ENCODE data around the gene FAM25A.

FAM25A gene

GRCh38 chr10:87059401-87059800, 39.3 kb downstream of the FAM25A start:
- Histone ChIP-seq H3K79me1 (ENCODE audit: low read length) (no peaks in the 10 kb centered on the region), H2BK5ac (ENCODE audit: low read depth, low read length, poor library complexity) (no peak overlapping the region), H4K8ac (ENCODE audit: low read depth, low read length) (no peak overlapping the region), H2AK5ac (ENCODE audit: low read length) (no peak overlapping the region), H3K4me2 (ENCODE audit: low read length) (no peak overlapping the region), H3K18ac (ENCODE audit: low read length) (no peak overlapping the region), H3K4ac (ENCODE audit: low read depth, low read length) (no peak overlapping the region), H3K4me3 (ENCODE audit: low read depth, low read length) (no peak overlapping the region), H4K12ac (ENCODE audit: low read depth, low read length) (no peak overlapping the region), H3K9ac (ENCODE audit: low read length) (no peak overlapping the region), H3K36me3 (ENCODE audit: control insufficient read depth in 1 of 2, insufficient read depth in 2 of 2, low read length in 2 of 2) (peaks cover 17 to 18% of the 10 kb centered on the region in 2 experiments), H3K9me3 (ENCODE audit: insufficient read depth, low read depth, low read length) (no peaks in the 10 kb centered on the region), H3K14ac (ENCODE audit: low read length) (no peak overlapping the region), H2BK12ac (ENCODE audit: low read length) (no peak overlapping the region), H3K27me3 (ENCODE audit: insufficient read depth, low read length) (no peaks in the 10 kb centered on the region), H3K23ac (ENCODE audit: low read length) (no peak overlapping the region), H3K79me2 (ENCODE audit: control insufficient read depth, insufficient read depth, low read length, poor library complexity) (no peaks in the 10 kb centered on the region), H4K91ac (ENCODE audit: low read depth, low read length) (no peak overlapping the region), H3K4me1 (ENCODE audit: control insufficient read depth in 1 of 2, insufficient read depth in 2 of 2, low read length in 2 of 2) (no peaks in the 10 kb centered on the region), H2BK120ac (ENCODE audit: insufficient read depth, low read length, poor library complexity) (no peak overlapping the region), H2AFZ (ENCODE audit: insufficient read depth, low read length, poor library complexity) (no peak overlapping the region), H3K27ac (ENCODE audit: low read depth, low read length) (no peak overlapping the region)
- DNase-seq: peak; percentile 42 to 77
- WGBS (ENCODE audit: extremely low coverage, insufficient coverage, insufficient read length): no CpG with 5 or more reads among the region's 1 CpG

GRCh38 chr10:87060280-87060928, 40.3 kb downstream of the FAM25A start:
- Histone ChIP-seq H2AK5ac (ENCODE audit: low read length) (no peak overlapping the region), H2BK5ac (ENCODE audit: low read depth, low read length, poor library complexity) (no peak overlapping the region), H3K14ac (ENCODE audit: low read length) (no peak overlapping the region), H3K23ac (ENCODE audit: low read length) (no peak overlapping the region), H3K4me1 (ENCODE audit: control insufficient read depth in 1 of 2, insufficient read depth in 2 of 2, low read length in 2 of 2) (no peaks in the 10 kb centered on the region), H3K4me2 (ENCODE audit: low read length) (no peak overlapping the region), H3K9me3 (ENCODE audit: insufficient read depth, low read depth, low read length) (no peaks in the 10 kb centered on the region), H3K79me1 (ENCODE audit: low read length) (no peaks in the 10 kb centered on the region), H3K4me3 (ENCODE audit: low read depth, low read length) (no peak overlapping the region), H3K27me3 (ENCODE audit: insufficient read depth, low read length) (no peaks in the 10 kb centered on the region), H4K91ac (ENCODE audit: low read depth, low read length) (no peak overlapping the region), H3K36me3 (ENCODE audit: control insufficient read depth in 1 of 2, insufficient read depth in 2 of 2, low read length in 2 of 2) (peaks cover 13 to 16% of the 10 kb centered on the region in 2 experiments), H2AFZ (ENCODE audit: insufficient read depth, low read length, poor library complexity) (no peak overlapping the region), H2BK12ac (ENCODE audit: low read length) (no peak overlapping the region), H4K8ac (ENCODE audit: low read depth, low read length) (no peak overlapping the region), H3K79me2 (ENCODE audit: control insufficient read depth, insufficient read depth, low read length, poor library complexity) (no peaks in the 10 kb centered on the region), H3K27ac (ENCODE audit: low read depth, low read length) (no peak overlapping the region), H3K9ac (ENCODE audit: low read length) (no peak overlapping the region), H2BK120ac (ENCODE audit: insufficient read depth, low read length, poor library complexity) (no peak overlapping the region), H3K18ac (ENCODE audit: low read length) (no peak overlapping the region), H3K4ac (ENCODE audit: low read depth, low read length) (no peak overlapping the region), H4K12ac (ENCODE audit: low read depth, low read length) (no peak overlapping the region)
- DNase-seq: no peak
- no CpG with 5 or more reads among the region's 6 CpGs for WGBS (ENCODE audit: extremely low coverage, insufficient coverage, insufficient read length)

- no peak overlapping the region for H4K8ac ChIP-seq (ENCODE audit: low read depth, low read length)
- H3K79me1 ChIP-seq (ENCODE audit: low read length): no peaks in the 10 kb centered on the region
- no peaks in the 10 kb centered on the region for H3K9me3 ChIP-seq (ENCODE audit: insufficient read depth, low read depth, low read length)
- H2BK120ac ChIP-seq (ENCODE audit: insufficient read depth, low read length, poor library complexity): no peak overlapping the region
- H2BK5ac ChIP-seq (ENCODE audit: low read depth, low read length, poor library complexity): no peak overlapping the region
- no CpG with 5 or more reads among the region's 5 CpGs for WGBS (ENCODE audit: extremely low coverage, insufficient coverage, insufficient read length)
- DNase-seq: no peak
- H3K36me3 ChIP-seq (ENCODE audit: control insufficient read depth in 1 of 2, insufficient read depth in 2 of 2, low read length in 2 of 2): peaks cover 13 to 14% of the 10 kb centered on the region in 2 experiments
- H3K9ac ChIP-seq (ENCODE audit: low read length): no peak overlapping the region
- no peaks in the 10 kb centered on the region for H3K4me1 ChIP-seq (ENCODE audit: control insufficient read depth in 1 of 2, insufficient read depth in 2 of 2, low read length in 2 of 2)
- no peak overlapping the region for H2AK5ac ChIP-seq (ENCODE audit: low read length)
- no peak overlapping the region for H2AFZ ChIP-seq (ENCODE audit: insufficient read depth, low read length, poor library complexity)
- H3K23ac ChIP-seq (ENCODE audit: low read length): no peak overlapping the region
- no peak overlapping the region for H3K4me3 ChIP-seq (ENCODE audit: low read depth, low read length)
- H3K27ac ChIP-seq (ENCODE audit: low read depth, low read length): no peak overlapping the region
- H3K4me2 ChIP-seq (ENCODE audit: low read length): no peak overlapping the region
- H3K14ac ChIP-seq (ENCODE audit: low read length): no peak overlapping the region
- H2BK12ac ChIP-seq (ENCODE audit: low read length): no peak overlapping the region
- H4K12ac ChIP-seq (ENCODE audit: low read depth, low read length): no peak overlapping the region
- H3K79me2 ChIP-seq (ENCODE audit: control insufficient read depth, insufficient read depth, low read length, poor library complexity): no peaks in the 10 kb centered on the region
- H3K4ac ChIP-seq (ENCODE audit: low read depth, low read length): no peak overlapping the region
- H4K91ac ChIP-seq (ENCODE audit: low read depth, low read length): no peak overlapping the region
- H3K27me3 ChIP-seq (ENCODE audit: insufficient read depth, low read length): no peaks in the 10 kb centered on the region
- H3K18ac ChIP-seq (ENCODE audit: low read length): no peak overlapping the region
Observed at GRCh38 chr10:87064651-87065050, 44.6 kb downstream of the FAM25A start.

- Histone ChIP-seq H2AK5ac (ENCODE audit: low read length) (no peak overlapping the region), H3K9me3 (ENCODE audit: insufficient read depth, low read depth, low read length) (no peaks in the 10 kb centered on the region), H3K79me2 (ENCODE audit: control insufficient read depth, insufficient read depth, low read length, poor library complexity) (no peaks in the 10 kb centered on the region), H3K14ac (ENCODE audit: low read length) (no peak overlapping the region), H4K12ac (ENCODE audit: low read depth, low read length) (no peak overlapping the region), H4K8ac (ENCODE audit: low read depth, low read length) (no peak overlapping the region), H3K79me1 (ENCODE audit: low read length) (no peaks in the 10 kb centered on the region), H2BK5ac (ENCODE audit: low read depth, low read length, poor library complexity) (no peak overlapping the region), H3K27ac (ENCODE audit: low read depth, low read length) (no peak overlapping the region), H3K4ac (ENCODE audit: low read depth, low read length) (no peak overlapping the region), H2BK12ac (ENCODE audit: low read length) (no peak overlapping the region), H2AFZ (ENCODE audit: insufficient read depth, low read length, poor library complexity) (no peak overlapping the region), H3K27me3 (ENCODE audit: insufficient read depth, low read length) (no peaks in the 10 kb centered on the region), H3K9ac (ENCODE audit: low read length) (no peak overlapping the region), H3K23ac (ENCODE audit: low read length) (no peak overlapping the region), H2BK120ac (ENCODE audit: insufficient read depth, low read length, poor library complexity) (no peak overlapping the region), H4K91ac (ENCODE audit: low read depth, low read length) (no peak overlapping the region), H3K36me3 (ENCODE audit: control insufficient read depth in 1 of 2, insufficient read depth in 2 of 2, low read length in 2 of 2) (peaks cover 12 to 15% of the 10 kb centered on the region in 2 experiments), H3K4me2 (ENCODE audit: low read length) (no peak overlapping the region), H3K4me1 (ENCODE audit: control insufficient read depth in 1 of 2, insufficient read depth in 2 of 2, low read length in 2 of 2) (no peaks in the 10 kb centered on the region), H3K18ac (ENCODE audit: low read length) (no peak overlapping the region), H3K4me3 (ENCODE audit: low read depth, low read length) (no peak overlapping the region)
- DNase-seq: no peak
- no CpG with 5 or more reads among the region's 2 CpGs for WGBS (ENCODE audit: extremely low coverage, insufficient coverage, insufficient read length)
Observed at GRCh38 chr10:87066178-87066577, 46.1 kb downstream of the FAM25A start.
